A549 (cell line): ENCODE data around the gene AAK1.

Experiments used
- CEBPB ChIP-seq, 2 experiments: fragments of >200 bp in 1 of 2; sonication (Bioruptor Twin) in 1 of 2; formaldehyde crosslinking in 1 of 2; IDR thresholded peaks; 2 replicates each; pipeline ENCODE4 v1.6.1; 2012 to 2016
- EP300 ChIP-seq, 2 experiments: fragments of >200 bp; sonication (Bioruptor Twin); formaldehyde crosslinking; IDR thresholded peaks; 2 replicates in 1 of 2; 3 replicates in 1 of 2; pipeline ENCODE4 v1.6.1; 2016 to 2017
- JUNB ChIP-seq: fragments of >200 bp; sonication (Bioruptor Twin); formaldehyde crosslinking; IDR thresholded peaks from 2 replicates; pipeline ENCODE4 v1.6.1; 2016
- ZC3H11A ChIP-seq: fragments of 450-650 bp; IDR thresholded peaks from 2 replicates; pipeline ENCODE4 v1.6.1; 2014; ENCODE audit warnings: antibody characterized with exemption, mild to moderate bottlenecking
- TF ChIP-seq, protein P1 (sequence below): fragments of >200 bp; sonication (Bioruptor Twin); formaldehyde crosslinking; IDR thresholded peaks from 3 replicates; pipeline ENCODE4 v1.5.1; 2016

DNA sequence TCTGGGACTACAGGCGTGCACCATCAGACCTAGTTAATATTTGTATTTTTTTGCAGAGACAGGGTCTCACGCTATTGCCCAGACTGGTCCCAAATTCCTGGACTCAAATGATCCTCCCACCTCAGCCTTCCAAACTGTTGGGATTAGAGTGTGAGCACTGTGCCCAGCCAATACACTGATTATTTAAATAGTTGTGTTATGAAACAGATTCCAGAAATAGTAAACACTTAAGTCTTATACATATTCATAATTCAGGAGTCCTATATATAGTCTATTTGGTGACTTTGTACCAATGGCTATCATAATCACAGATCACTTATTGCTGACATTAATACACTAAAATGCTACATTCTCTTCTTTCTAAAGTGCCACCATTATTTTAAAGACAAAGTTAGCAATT, 219.1 kb downstream of the AAK1 start:
- no peak for TF ChIP-seq EP300 (IDR thresholded peaks at IDR 0.05)
- no peak for TF ChIP-seq ZC3H11A
- TF ChIP-seq, protein P1, sequence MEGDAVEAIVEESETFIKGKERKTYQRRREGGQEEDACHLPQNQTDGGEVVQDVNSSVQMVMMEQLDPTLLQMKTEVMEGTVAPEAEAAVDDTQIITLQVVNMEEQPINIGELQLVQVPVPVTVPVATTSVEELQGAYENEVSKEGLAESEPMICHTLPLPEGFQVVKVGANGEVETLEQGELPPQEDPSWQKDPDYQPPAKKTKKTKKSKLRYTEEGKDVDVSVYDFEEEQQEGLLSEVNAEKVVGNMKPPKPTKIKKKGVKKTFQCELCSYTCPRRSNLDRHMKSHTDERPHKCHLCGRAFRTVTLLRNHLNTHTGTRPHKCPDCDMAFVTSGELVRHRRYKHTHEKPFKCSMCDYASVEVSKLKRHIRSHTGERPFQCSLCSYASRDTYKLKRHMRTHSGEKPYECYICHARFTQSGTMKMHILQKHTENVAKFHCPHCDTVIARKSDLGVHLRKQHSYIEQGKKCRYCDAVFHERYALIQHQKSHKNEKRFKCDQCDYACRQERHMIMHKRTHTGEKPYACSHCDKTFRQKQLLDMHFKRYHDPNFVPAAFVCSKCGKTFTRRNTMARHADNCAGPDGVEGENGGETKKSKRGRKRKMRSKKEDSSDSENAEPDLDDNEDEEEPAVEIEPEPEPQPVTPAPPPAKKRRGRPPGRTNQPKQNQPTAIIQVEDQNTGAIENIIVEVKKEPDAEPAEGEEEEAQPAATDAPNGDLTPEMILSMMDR: no peak
- no peak for TF ChIP-seq JUNB
- TF ChIP-seq CEBPB (IDR thresholded peaks at IDR 0.05): no peak
